Liver (tissue), 9 donors: ENCODE data around the gene COL15A1. TPM values are rescaled to one million over a fixed set of nuclear protein-coding genes. Genes with fewer than 3 reads are reported as not detected.

Experiments used
- DNase-seq: peaks from one replicate; pipeline ENCODE4 v3.0.0-alpha.2; 2017; ENCODE audit warnings: low spot score
- H3K27ac ChIP-seq, 2 donors: one replicate each; pipeline ENCODE4 v1.7.0; 2013; ENCODE audit warnings: inconsistent platforms in 2 of 2, low read length in 2 of 2, control low read depth in 1 of 2, low read depth in 1 of 2, mild to moderate bottlenecking in 1 of 2
- H3K27me3 ChIP-seq, 4 donors: one replicate each; pipeline versions ENCODE4 v1.6.1 to v1.7.0; 2013; ENCODE audit warnings: low read length in 3 of 4, inconsistent platforms in 1 of 4, mild to moderate bottlenecking in 1 of 4, moderate library complexity in 1 of 4; ENCODE audit not compliant: control insufficient read depth in 4 of 4, insufficient read depth in 4 of 4
- H3K36me3 ChIP-seq, 4 donors: one replicate each; pipeline versions ENCODE4 v1.6.1 to v1.7.0; 2013; ENCODE audit warnings: low read length in 3 of 4, mild to moderate bottlenecking in 3 of 4, low read depth in 1 of 4, moderate library complexity in 1 of 4; ENCODE audit not compliant: control insufficient read depth in 4 of 4, insufficient read depth in 3 of 4
- H3K4me1 ChIP-seq, 4 donors: one replicate each; pipeline versions ENCODE4 v1.6.1 to v1.7.0; 2013; ENCODE audit warnings: low read length in 3 of 4, mild to moderate bottlenecking in 3 of 4, moderate library complexity in 1 of 4; ENCODE audit not compliant: control insufficient read depth in 4 of 4, insufficient read depth in 4 of 4
- H3K4me3 ChIP-seq, 3 donors: one replicate each; pipeline versions ENCODE4 v1.6.1 to v1.7.0; 2013; ENCODE audit warnings: low read length in 3 of 3, control low read depth in 1 of 3, low read depth in 1 of 3, mild to moderate bottlenecking in 1 of 3
- H3K9ac ChIP-seq, 2 donors: one replicate each; pipeline ENCODE4 v1.7.0; 2013; ENCODE audit warnings: low read length in 2 of 2, mild to moderate bottlenecking in 2 of 2, moderate library complexity in 2 of 2, control low read depth in 1 of 2, low read depth in 1 of 2
- H3K9me3 ChIP-seq, 4 donors: one replicate each; pipeline versions ENCODE4 v1.6.1 to v1.7.0; 2013; ENCODE audit warnings: low read length in 3 of 4; ENCODE audit not compliant: control insufficient read depth in 4 of 4
- CTCF ChIP-seq: fragments of 150-350 bp; IDR thresholded peaks from 2 replicates; pipeline ENCODE4 v1.5.1; 2017; ENCODE audit warnings: improper control_type of control experiment, low read depth, low read length; ENCODE audit not compliant: missing input control
- EGR1 ChIP-seq, 2 donors: IDR thresholded peaks; 2 replicates each; pipeline ENCODE4 v1.6.1; 2016 to 2018; ENCODE audit warnings: antibody characterized with exemption in 2 of 2, low read depth in 2 of 2
- FOXA1 ChIP-seq: IDR thresholded peaks from 2 replicates; pipeline ENCODE4 v1.6.1; 2016; ENCODE audit warnings: antibody characterized with exemption
- FOXA2 ChIP-seq: IDR thresholded peaks from 2 replicates; pipeline ENCODE4 v1.6.1; 2016; ENCODE audit warnings: antibody characterized with exemption
- GABPA ChIP-seq, 2 donors: IDR thresholded peaks in 1 of 2; conservative IDR thresholded peaks in 1 of 2; 2 replicates each; pipeline ENCODE4 v1.6.1; 2016; ENCODE audit warnings: antibody characterized with exemption in 2 of 2, mild to moderate bottlenecking in 1 of 2, moderate library complexity in 1 of 2
- HNF4A ChIP-seq, 2 donors: conservative IDR thresholded peaks; 2 replicates each; pipeline ENCODE4 v1.6.1; 2016; ENCODE audit warnings: antibody characterized with exemption in 2 of 2, mild to moderate bottlenecking in 2 of 2
- HNF4G ChIP-seq: IDR thresholded peaks from 2 replicates; pipeline ENCODE4 v1.6.1; 2016; ENCODE audit warnings: antibody characterized with exemption
- JUND ChIP-seq, 2 donors: IDR thresholded peaks; 2 replicates each; pipeline ENCODE4 v1.6.1; 2016; ENCODE audit warnings: antibody characterized with exemption in 2 of 2
- MAX ChIP-seq: IDR thresholded peaks from 2 replicates; pipeline ENCODE4 v1.6.1; 2016; ENCODE audit warnings: antibody characterized with exemption
- NR2F2 ChIP-seq: IDR thresholded peaks from 2 replicates; pipeline ENCODE4 v1.6.1; 2016; ENCODE audit warnings: antibody characterized with exemption
- RAD21 ChIP-seq, 2 donors: IDR thresholded peaks; 2 replicates each; pipeline ENCODE4 v1.6.1; 2016; ENCODE audit warnings: antibody characterized with exemption in 2 of 2, mild to moderate bottlenecking in 2 of 2
- REST ChIP-seq: IDR thresholded peaks from 2 replicates; pipeline ENCODE4 v1.6.1; 2016; ENCODE audit warnings: antibody characterized with exemption, mild to moderate bottlenecking
- SP1 ChIP-seq: IDR thresholded peaks from 2 replicates; pipeline ENCODE4 v1.6.1; 2018; ENCODE audit warnings: antibody characterized with exemption, mild to moderate bottlenecking
- YY1 ChIP-seq: IDR thresholded peaks from 2 replicates; pipeline ENCODE4 v1.6.1; 2016; ENCODE audit warnings: antibody characterized with exemption, mild to moderate bottlenecking
- ZBTB33 ChIP-seq: IDR thresholded peaks from 2 replicates; pipeline ENCODE4 v1.6.1; 2016; ENCODE audit warnings: antibody characterized with exemption
- WGBS: extraction: QIAGEN DNeasy Blood & Tissue Kit; methylation state at CpG from one replicate; pipeline ENCODE4 v1.1.7; 2013; 5-methylcytosine and 5-hydroxymethylcytosine counted together
- polyA plus RNA-seq, 2 donors: library from polyadenylated mRNA; stranded (reverse) in 1 of 2; unstranded in 1 of 2; fragments of 200-250 nt in 1 of 2; fragments of >200 nt in 1 of 2; fragmentation: Nextera tagmentation in 1 of 2; extraction: Ambion mirVana in 1 of 2; gene quantifications; one replicate each; pipeline versions ENCODE4 v1.2.1 to v1.2.3, GENCODE V29; 2013 to 2015
- total RNA-seq, 2 donors: library from RNA; depleted of rRNA; stranded (reverse); fragments of >200 nt; gene quantifications; one replicate each; pipeline ENCODE4 v1.2.3, GENCODE V29; 2014
- donor health status: healthy.
- donor health status: healthy.
- donor health status: healthy.
- donor health status: healthy.
- donor health status: healthy.

COL15A1 gene
- total and polyA plus RNA-seq, 4 donors: 0.10 to 0.42 (median 0.24) TPM

- H3K4me3 ChIP-seq: no peak overlapping the region
- no peaks in the 10 kb centered on the region for H3K9me3 ChIP-seq
- H3K36me3 ChIP-seq: no peaks in the 10 kb centered on the region
- H3K9ac ChIP-seq: no peak overlapping the region
- WGBS: 76% methylated on average over 1 of the region's 1 CpG
- H3K27me3 ChIP-seq: peaks cover 0 to 5% (median 2%) of the 10 kb centered on the region in 4 donors
- TF ChIP-seq CTCF: no peak
- TF ChIP-seq JUND (IDR thresholded peaks at IDR 0.05): no peak
- TF ChIP-seq HNF4G: no peak
- TF ChIP-seq RAD21 (IDR thresholded peaks at IDR 0.05): no peak
- TF ChIP-seq FOXA2: no peak
- TF ChIP-seq EGR1 (IDR thresholded peaks at IDR 0.05; ENCODE audit: low read depth in 2 of 2): no peak
- TF ChIP-seq YY1: no peak
- TF ChIP-seq GABPA (IDR thresholded peaks at IDR 0.05 in 1 of 2, conservative IDR thresholded peaks at IDR 0.05 in 1 of 2): no peak
- no peak for TF ChIP-seq ZBTB33
- TF ChIP-seq HNF4A (conservative IDR thresholded peaks at IDR 0.05): no peak
- no peak for DNase-seq
- no peak overlapping the region for H3K27ac ChIP-seq
- no peaks in the 10 kb centered on the region for H3K4me1 ChIP-seq
Observed at GRCh38 chr9:98950262-98950661, 6.6 kb downstream of the COL15A1 start.

GRCh38 chr9:98951967-98952366 is 8.3 kb downstream of the COL15A1 start:
- 68% methylated on average over 1 of the region's 1 CpG for WGBS
- Histone ChIP-seq H3K4me3 (no peak overlapping the region), H3K27ac (no peak overlapping the region), H3K9me3 (peaks cover 0 to 1% (median under 1%) of the 10 kb centered on the region in 4 donors), H3K27me3 (peaks cover 0 to 2% (median 0%) of the 10 kb centered on the region in 4 donors), H3K9ac (no peak overlapping the region), H3K4me1 (no peaks in the 10 kb centered on the region), H3K36me3 (no peaks in the 10 kb centered on the region)
- no peak for DNase-seq
- TF ChIP-seq REST (no peak), NR2F2 (no peak), CTCF (no peak), ZBTB33 (no peak), RAD21 (IDR thresholded peaks at IDR 0.05) (no peak), MAX (no peak), EGR1 (IDR thresholded peaks at IDR 0.05; ENCODE audit: low read depth in 2 of 2) (no peak), FOXA1 (no peak), FOXA2 (no peak), HNF4A (conservative IDR thresholded peaks at IDR 0.05) (no peak), SP1 (no peak), GABPA (IDR thresholded peaks at IDR 0.05 in 1 of 2, conservative IDR thresholded peaks at IDR 0.05 in 1 of 2) (no peak), YY1 (no peak)
